HG02798 (cell line): ENCODE measurements around the gene MGME1.
"Not testable (repeated sequence)": the region's sequence is repeated elsewhere in the genome, so short reads cannot be mapped to it uniquely, and the experiment has no call there.

Experiments used
- ATAC-seq: cut with Tn5 transposase; IDR thresholded peaks from one replicate; pipeline ENCODE4 v1.9.1; 2021; ENCODE audit warnings: mild to moderate bottlenecking; ENCODE audit not compliant: unreplicated experiment, poor library complexity

MGME1 gene

DNA sequence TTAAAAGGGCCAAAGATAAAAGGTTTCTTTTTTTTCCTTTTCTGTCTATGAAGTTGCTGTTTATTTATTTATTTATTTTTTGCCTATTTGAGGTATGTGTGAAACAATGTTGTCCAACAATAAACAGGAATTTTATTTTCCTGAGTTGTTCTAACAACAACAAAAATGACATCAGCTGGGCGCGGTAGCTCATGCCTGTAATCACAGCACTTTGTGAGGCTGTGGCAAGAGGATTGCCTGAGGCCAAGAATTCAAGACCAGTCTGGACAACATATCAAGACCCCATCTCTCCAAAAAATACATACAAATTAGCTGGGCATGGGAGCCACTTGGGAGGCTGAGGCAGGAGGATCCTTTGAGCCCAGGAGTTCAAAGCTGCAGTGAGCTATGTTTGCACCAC, 44.1 kb downstream of the MGME1 start:
- no peak for ATAC-seq

DNA sequence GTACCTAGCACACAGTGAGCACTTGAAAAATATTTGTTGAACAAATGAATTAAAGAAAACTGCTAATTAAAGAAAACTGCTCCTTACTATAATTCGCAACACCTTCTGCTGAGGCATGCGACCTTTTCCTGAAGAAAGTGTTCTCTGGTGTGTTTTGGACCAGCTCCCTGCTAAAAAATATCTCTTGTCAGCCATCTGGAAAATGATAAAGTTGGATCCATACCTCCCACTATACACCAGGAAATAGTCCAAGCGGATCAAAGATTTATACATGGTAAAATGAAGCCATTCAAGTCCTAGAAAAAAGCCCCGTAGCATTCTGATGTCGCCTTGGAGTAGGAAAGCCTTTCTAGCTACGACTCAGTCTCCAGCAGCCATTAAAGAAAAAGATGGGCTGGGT, 45.6 kb downstream of the MGME1 start:
- no peak for ATAC-seq

DNA sequence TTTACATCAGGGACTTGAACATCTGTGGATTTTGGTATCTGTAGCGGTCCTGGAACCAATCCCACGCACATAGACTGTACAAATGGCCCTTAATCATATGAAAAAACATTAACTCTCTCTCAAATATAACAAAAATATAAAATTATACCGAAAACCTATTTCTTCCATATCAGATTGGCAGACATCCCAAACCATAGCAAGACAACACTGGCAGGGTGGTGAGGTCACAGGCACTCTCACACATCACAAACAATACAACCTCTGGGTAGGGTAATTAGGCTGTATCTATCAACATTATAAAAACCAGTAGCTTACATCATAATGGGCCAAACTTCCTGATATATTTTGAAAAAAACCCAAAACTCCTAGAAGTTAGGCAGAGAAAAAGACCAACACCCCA, 48.0 kb downstream of the MGME1 start:
- ATAC-seq, result no peak

DNA sequence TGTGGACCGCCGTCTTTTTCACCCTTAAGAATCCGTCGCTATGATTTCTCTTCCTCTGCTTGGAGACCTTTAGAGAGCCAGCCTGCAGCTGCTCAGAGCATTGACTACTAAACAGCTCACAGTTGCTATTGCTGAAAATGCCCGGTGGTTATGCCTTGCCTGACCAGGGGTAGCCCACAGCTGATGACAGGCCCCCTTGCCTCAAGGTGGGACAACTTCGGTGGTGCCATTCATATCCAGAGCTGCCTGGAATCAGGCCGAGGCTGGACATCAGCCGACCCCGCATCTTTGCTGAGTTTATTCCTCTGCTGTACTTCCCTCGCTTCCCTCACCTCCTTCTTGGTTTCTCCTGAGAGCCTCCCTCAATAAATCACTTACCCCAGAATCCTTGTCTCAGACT, 49.3 kb downstream of the MGME1 start:
- no peak for ATAC-seq

DNA sequence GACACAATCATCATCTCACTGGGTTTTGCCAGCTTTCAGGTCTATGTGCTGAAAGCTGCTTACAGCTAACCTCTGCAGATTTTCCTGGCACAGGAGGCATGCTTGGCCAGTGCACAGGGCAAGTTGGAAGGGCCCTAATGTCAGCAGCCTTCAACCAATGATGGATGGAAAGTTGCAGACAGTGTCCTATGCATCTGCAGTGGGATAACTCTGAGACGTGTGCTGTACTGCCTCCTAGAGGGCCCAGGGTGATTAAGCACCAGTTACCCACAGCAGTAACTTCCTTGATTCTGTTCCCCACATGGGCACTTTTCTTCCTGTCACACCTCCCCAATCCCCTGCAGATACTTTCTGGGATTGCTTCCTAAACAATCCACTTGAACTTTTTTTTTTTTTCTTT, 50.2 kb downstream of the MGME1 start:
- peak; percentile 64 for ATAC-seq

DNA sequence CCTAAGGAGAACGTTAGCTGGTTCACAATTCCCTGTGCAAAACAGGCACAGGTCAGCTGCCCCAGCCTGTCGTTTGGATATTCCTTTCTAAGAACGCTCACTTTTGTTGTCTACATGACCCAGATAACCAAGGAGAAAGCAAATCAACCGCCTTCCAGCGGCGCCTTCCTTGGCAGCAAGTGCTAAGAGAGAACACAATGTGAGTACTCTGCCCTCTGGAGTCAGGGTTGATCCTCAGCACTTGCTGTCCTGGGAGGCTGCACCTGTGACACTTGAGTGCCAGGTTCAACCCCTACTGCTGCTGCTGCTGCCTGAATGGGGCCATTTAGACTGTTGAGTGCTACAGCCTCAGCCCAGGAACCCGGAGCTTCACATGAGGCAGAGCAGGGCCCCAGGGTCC, 52.1 kb downstream of the MGME1 start:
- no peak for ATAC-seq

DNA sequence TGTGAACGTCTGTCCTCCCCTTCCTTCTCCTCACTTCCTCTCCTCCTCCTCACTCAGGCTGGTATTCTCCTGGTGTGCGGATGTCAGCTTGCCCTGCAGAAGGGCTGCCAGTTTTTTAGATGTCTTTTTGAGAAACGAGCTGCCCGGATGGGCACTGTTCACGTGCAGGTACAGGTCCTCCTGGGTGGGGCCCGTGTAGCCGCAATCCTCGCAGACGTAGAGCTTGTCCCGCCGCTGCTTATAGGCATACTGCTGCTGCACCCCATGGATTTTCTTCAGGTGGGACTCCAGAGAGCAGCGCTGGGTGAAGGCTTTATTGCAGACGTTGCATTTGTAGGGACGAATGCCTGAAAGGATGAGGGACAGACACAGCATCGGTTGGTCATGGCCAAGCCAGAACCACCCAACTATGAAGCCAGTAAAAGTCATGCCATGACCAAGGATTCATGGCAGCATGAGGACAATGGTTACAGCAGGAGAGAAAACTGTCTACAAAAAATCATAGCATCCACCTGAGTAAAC, 55.8 kb downstream of the MGME1 start:
- ATAC-seq, result no peak

DNA sequence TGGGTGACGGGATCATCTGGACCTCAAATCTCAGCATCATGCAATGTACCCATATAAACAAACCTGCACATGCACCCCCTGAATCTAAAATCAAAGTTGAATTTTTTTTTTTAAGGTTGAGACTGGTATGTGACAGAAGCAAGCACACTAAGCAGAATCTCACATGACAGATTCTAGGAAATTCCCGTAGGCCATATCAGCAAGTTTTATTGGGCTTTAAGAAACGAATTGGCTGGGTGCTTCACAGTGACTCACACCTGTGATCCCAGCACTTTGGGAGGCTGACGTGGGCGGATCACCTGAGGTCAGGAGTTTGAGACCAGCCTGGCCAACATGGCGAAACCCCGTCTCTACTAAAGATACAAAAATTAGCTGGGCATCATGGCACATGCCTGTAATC, 58.2 kb downstream of the MGME1 start:
- ATAC-seq, result not testable (repeated sequence)

DNA sequence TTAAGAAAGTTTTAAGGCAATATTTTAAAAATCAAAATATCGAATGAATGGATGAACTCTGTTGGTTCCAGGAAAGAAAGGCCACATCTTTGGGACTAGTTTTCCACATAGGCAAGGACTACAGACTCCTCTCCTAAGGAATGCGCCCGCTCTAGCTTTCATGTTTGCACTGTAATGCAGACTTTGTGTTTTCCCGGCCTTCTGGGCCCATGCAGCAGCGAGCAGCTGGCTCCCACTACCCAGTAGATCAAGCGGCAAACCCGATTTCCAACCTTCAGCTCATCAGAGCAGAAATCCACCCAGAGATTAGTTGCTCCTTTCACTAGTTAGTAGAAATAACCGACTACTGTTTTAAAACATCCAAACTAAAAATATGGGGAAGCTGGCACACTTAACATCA, 61.2 kb downstream of the MGME1 start:
- ATAC-seq, result no peak

DNA sequence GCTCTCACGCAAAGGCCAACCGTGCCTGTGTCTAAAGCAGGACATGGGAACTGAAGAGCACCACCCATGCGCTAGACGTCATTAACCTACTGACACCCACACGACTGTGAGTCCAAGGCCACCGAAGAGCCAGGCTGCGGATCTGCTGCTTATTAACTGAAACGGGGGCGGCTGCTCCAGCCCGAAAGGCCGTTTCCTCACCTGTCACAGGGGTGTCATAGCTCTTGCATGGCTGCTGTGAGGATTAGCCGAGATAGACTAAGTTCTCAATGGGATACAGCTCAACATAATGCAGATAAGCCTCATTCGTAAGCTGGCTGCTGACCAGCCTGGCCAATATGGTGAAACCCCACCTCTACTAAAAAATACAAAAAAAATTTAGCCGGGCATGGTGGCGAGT, 62.2 kb downstream of the MGME1 start:
- no peak for ATAC-seq

DNA sequence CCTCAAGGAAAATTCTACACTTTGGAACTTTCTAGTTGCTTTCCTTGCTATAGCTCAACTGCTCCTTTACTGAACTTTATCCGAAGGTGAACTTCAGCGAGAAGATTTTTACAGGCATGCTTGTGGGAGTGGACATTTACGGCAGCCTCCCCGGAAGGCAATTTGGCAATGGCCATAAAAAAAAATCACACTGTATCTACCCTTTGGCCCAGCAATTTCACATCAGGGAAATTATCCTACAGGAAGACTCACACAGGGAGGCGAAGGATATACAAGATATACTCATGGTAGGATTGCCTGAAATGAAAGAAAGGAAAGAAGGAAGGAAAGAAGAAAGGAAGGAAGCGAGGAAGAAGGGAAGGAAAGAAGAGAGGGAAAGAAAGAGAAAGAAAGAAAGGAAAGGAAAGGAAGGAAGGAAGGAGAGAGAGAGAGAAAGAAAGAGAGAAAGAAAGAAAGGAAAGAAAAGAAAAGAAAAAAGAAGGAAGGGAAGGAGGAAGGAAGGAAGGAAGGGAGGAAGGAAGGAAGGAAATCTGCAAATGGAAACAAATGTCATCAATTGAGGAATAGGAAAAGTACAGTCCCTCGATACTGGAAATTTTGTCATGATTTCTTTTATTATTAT, 63.2 kb downstream of the MGME1 start:
- ATAC-seq, result no peak

DNA sequence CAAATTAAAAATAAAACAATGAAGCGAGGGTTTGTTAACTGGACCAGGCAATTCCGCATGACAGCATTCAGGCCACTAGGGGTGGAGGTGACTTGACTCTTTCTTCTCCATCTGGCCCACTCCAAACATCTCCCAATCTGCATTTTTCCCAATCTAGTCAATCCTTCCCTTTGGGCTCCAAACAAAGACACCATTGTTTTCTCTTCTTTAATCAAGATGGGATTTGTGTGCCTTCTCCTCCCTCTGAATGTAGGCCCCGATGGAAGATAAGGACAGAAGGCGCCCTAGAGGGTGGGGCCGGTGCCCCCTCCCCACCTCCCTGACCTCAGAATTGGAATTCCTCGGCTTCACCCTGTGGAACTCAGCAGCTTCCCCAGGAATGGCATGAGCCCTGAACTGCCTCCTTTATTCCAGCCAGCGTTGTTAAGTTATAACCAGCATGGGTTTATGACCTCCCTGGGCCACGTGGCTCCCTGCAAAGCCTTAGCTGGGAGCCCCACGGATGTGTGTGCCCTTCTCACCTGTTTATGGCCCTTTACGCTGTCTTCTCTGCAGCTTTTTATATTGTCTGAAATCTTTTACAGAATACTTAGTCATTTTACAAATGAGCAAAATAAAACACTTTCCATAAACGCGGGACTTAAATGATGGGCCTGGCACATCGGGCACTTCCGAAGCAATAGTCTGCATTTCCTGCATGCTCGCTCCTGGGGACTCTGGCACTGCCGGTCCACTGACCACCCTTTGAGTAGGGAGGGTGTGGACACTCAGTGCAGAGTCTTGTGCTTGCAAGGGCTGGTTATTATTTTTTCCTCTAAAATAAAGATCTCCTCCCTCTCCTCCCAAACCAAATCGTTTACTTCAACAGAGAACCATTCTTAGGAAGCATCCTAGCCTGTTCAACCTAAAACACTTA, 64.4 kb downstream of the MGME1 start:
- ATAC-seq, result no peak

DNA sequence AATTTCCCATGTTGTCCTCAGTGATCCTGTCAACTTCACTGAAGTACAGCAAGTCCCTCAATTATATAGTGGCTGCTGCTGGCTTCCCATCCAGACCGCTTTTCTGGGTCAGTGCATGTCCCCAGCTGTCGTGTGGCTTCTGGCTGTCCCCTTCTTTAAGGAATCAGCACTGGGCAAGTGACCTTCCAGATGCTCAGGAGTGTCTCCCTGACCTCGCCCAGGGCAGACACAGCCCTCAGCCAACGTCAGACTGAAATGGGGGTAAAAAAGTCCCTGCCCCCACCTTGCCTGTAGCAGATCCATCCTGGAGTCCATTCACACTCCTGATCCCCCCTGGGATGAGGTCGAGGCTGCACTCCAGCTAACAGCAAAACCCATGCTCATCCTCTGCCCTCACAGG, 65.2 kb downstream of the MGME1 start:
- no peak for ATAC-seq

DNA sequence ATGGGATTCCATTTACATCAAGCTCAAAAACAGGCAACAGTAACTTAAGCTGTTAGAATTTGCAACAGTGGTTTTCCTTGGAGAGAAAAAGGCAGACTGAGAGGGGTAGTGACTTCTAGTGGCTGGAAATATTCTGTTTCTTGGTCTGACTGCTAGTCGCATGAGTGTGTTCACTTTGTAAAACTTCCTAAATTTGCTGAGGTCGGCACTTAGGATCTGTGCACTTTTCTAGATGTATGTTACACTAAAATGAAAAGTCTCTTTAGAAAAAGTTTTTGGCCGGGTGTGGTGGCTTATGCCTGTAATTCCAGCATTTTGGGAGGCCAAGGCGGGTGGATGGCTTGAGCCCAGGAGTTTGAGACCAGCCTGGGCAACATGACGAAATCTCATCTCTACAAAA, 70.2 kb downstream of the MGME1 start:
- ATAC-seq, result no peak
